Stimulated activated naive CD8-positive, alpha-beta T cell treated with anti-CD3 and anti-CD28 coated beads, Interleukin-15, Interleukin-2, amounts not matched to agents 100 ng/mL and 50 ng/mL, for 24 hours (primary cell): ENCODE results near the gene NUB1.

ENCODE experiments used
- H3K27ac Mint-ChIP-seq: one replicate; pipeline ENCODE4 v1.8.0; 2021; ENCODE audit warnings: mild to moderate bottlenecking, mixed read lengths
- H3K27me3 Mint-ChIP-seq: one replicate; pipeline ENCODE4 v1.8.0; 2021; ENCODE audit warnings: mixed read lengths
- H3K36me3 Mint-ChIP-seq: one replicate; pipeline ENCODE4 v1.8.0; 2021; ENCODE audit warnings: low read depth, mixed read lengths
- H3K4me1 Mint-ChIP-seq: one replicate; pipeline ENCODE4 v1.8.0; 2021; ENCODE audit warnings: low read depth, mixed read lengths
- H3K4me3 Mint-ChIP-seq: one replicate; pipeline ENCODE4 v1.8.0; 2021; ENCODE audit warnings: mild to moderate bottlenecking, mixed read lengths
- H3K9me3 Mint-ChIP-seq: one replicate; pipeline ENCODE4 v1.8.0; 2021; ENCODE audit warnings: mixed read lengths

The NUB1 gene

DNA sequence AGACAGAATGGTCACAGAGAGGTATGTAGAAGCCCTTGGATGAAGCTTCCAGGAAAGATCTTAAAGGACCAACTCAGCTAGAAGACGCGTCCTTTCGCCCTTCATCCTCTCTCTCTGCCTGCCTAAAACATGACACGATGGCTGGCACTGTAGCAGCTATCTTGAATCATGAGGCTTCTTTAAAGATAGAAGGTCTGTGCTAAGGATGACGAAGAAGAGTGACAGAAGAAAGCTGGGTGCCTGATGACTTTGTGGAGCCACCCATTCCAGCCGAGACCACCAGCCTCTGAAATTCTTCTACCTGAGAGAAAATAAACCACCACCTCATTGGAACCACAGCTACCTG, 42.7 kb downstream of the NUB1 start:
- no peak overlapping the region for H3K27ac Mint-ChIP-seq
- H3K4me1 Mint-ChIP-seq = peaks cover 11% of the 10 kb centered on the region
- no peaks in the 10 kb centered on the region for H3K36me3 Mint-ChIP-seq
- no peak overlapping the region for H3K4me3 Mint-ChIP-seq
- H3K27me3 Mint-ChIP-seq = peaks cover 19% of the 10 kb centered on the region
- H3K9me3 Mint-ChIP-seq = no peaks in the 10 kb centered on the region

DNA sequence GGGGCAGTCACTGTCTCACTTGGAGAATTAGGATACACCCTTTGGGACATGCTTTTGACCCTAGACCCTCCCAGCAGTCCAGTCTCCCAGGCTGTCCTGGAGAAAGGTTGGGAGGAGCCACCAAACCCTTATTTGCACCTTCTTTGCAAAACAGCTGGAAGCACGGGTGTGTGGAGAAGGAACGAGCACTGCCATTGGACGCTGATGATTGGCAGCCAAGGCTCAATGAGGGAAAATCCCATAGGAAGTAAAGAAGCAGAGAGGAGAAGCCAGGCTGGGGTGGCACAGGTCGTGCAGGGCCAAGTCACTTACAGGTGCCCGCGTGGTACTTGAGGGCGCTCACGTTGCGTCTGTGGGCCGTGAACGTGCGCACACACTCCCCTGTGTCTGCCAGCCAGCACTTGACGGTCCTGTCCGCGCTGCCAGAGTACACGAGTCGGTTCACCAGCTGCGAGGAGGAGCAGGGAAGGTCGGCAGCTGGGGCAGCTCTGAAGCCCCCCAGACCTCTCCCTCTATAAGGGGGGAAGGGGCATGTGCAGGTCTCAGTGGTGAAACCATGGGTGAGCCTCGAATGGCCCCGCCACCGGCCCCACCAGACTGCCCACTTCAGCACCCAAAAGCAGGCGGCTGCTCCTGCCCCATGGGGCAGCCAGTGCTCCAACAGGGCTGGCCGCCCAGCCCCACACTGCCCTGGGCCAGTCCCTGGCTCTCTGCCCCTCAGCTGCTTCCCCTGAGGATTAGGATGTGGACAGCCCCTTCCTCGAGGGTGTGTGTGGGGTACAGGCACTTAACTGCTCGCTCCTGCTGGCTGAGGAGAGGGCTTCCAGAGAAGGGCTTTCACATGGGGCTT, 43.4 kb downstream of the NUB1 start:
- Mint-ChIP-seq H3K27me3 (peaks cover 23% of the 10 kb centered on the region), H3K36me3 (no peaks in the 10 kb centered on the region), H3K9me3 (no peaks in the 10 kb centered on the region), H3K4me3 (no peak overlapping the region), H3K27ac (no peak overlapping the region), H3K4me1 (peaks cover 11% of the 10 kb centered on the region)

DNA sequence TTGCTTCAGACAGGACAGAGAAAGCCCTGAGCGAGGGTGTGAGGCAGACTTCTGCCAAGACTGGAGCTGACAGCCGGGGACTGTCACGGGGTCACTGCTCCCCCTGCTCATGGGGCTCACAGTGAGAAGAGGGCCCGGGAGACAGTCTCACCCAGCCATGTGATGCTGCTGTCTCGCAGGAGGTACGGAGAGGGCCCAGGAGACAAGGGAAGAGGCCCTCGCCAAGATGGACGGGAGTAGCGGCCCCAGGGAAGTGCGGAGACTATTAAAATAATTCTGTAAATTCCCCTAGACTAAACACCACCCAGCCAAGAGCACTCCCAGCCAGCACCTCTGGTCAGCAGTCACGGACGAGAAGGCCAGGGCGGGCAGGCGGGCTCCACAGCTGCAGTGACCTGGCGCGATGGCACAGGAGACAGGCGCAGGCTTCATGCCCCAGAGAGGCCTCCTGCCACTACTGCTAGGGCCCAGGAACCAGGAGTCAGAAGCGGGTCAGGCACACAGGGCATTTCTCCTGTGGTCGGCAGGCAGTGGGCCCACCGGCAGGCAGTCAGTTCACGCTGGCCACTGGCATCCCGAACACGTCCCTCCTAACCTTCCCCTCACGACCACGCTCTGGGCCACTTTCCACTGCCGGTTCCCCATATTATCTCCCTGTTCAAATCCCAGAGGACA, 44.2 kb downstream of the NUB1 start:
- H3K9me3 Mint-ChIP-seq = no peaks in the 10 kb centered on the region
- H3K36me3 Mint-ChIP-seq = no peaks in the 10 kb centered on the region
- H3K27ac Mint-ChIP-seq = no peak overlapping the region
- H3K4me1 Mint-ChIP-seq = peaks cover 10% of the 10 kb centered on the region
- no peak overlapping the region for H3K4me3 Mint-ChIP-seq
- peaks cover 23% of the 10 kb centered on the region for H3K27me3 Mint-ChIP-seq

DNA sequence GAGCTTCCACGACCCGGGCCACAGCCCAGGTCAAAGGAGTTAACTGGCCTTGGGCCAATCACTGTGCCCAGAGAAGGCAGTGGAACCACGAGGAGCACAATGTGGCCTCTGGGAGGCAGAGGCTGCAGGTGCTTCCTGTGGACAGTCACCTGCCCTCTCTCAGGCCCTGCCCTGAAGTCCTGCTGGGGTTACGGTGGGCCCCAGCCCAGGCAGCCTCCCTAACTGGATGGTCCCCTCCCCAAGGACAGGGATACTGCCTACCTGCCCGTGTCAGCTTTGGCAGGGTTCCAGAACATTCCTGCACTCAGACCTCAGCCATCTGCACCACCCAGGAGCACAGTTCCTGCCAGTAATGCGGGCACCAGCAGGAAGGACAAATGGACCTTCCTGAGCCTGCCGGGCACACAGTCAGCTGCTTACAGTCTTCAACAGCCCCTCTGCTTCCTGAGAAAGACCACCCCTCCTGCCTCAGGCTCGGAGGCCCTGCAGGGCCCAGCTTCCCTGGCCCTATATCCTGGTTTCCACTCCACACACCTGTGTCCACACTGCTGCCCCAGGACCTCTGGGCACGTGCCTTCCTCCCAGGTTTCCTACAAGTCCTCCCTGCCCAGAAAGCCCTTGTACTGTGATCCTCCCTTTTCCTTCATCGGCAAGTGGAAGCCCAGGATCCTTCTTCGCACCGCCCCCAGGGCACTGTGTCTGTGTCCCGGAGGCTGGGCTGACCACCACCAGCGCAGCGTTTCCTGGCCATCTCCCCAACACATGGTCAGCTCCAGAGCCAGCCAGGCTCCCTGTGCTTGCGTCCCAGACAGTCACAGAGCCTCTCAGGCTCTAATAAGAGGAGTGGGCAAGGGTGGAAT, 44.9 kb downstream of the NUB1 start:
- H3K4me3 Mint-ChIP-seq = no peak overlapping the region
- peaks cover 7% of the 10 kb centered on the region for H3K4me1 Mint-ChIP-seq
- H3K36me3 Mint-ChIP-seq = no peaks in the 10 kb centered on the region
- H3K9me3 Mint-ChIP-seq = no peaks in the 10 kb centered on the region
- H3K27ac Mint-ChIP-seq = no peak overlapping the region
- H3K27me3 Mint-ChIP-seq = peaks cover 23% of the 10 kb centered on the region

DNA sequence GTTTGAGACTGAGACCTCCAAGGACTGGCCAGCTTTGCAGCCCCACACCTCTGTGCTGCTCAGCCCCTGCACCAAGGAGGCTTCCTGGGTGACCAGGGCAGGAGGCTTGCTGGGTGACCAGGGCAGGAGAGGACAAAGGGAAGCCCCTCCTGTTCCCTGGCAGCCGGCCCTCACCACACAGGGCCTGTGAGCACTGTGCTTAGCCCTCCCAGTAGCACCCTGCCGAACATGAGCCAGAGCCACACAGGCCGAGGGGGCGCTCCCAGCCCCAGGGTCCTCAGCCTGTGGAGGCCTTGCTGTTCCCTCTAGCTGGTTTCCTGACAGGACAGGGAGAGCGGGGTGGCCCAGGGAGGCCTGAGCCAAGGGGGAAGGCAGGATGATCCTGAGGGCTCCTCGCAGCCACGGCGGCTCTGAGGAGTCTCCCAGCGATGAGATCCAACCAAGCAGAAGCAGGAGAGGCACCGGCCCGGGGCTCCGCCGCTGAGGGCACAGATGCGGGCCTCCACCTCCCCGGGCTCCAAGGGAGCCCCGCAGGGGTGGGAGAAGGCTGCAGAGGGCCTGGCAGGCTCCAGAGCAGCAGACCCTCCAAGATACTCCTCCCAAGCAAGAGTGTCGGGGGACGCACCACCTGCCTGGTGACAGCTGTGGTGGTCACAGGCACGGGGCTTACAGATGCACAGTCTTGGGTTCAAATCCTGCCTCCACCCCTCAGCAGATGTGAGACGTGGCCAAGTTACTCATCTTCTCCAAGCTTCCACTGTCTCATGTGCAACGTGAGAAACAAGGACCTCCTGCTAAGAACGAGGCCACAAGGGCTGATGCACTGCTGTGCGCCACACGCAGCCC, 45.8 kb downstream of the NUB1 start:
- peaks cover 20% of the 10 kb centered on the region for H3K27me3 Mint-ChIP-seq
- no peak overlapping the region for H3K4me3 Mint-ChIP-seq
- peaks cover 3% of the 10 kb centered on the region for H3K4me1 Mint-ChIP-seq
- no peaks in the 10 kb centered on the region for H3K9me3 Mint-ChIP-seq
- no peak overlapping the region for H3K27ac Mint-ChIP-seq
- no peaks in the 10 kb centered on the region for H3K36me3 Mint-ChIP-seq

DNA sequence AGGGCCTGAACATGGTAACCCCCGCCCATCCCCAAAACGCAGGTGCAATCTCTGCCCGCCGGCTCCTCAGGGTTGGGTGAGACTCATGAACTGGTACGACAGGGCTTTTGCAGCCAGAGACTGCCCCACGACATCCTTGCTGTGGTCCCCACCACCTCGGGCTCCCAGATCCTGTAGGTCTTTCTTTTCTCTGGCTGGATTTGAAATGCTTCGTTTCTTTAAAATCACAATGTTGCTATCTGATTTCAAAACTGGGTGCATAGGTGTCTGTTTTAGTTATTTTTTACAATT, 46.3 kb downstream of the NUB1 start:
- Mint-ChIP-seq H3K4me3 (no peak overlapping the region), H3K27ac (no peak overlapping the region), H3K27me3 (peaks cover 16% of the 10 kb centered on the region), H3K9me3 (no peaks in the 10 kb centered on the region), H3K4me1 (no peaks in the 10 kb centered on the region), H3K36me3 (no peaks in the 10 kb centered on the region)

DNA sequence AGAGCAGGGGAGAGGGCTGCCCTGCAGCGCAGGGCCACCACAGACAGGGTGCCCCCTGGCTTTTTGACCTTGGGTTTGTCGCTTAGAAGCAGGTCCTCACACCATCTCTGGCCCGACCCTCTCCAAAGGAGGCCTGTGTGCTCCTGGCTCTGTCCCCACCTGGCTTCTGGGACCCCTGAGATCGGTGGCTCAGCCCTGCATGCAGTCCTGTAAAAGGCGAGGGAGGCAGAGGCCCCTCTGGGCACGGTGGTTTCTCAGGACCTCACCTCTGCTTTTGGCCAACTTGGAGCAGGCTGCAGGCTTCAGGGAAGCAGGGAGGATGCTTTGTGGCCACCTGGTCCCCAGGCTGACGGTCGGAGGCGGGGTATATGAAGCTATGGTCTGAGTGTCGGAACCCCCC, 46.8 kb downstream of the NUB1 start:
- H3K27me3 Mint-ChIP-seq = peaks cover 16% of the 10 kb centered on the region
- H3K27ac Mint-ChIP-seq = no peak overlapping the region
- no peaks in the 10 kb centered on the region for H3K4me1 Mint-ChIP-seq
- no peaks in the 10 kb centered on the region for H3K9me3 Mint-ChIP-seq
- H3K36me3 Mint-ChIP-seq = no peaks in the 10 kb centered on the region
- H3K4me3 Mint-ChIP-seq = no peak overlapping the region

DNA sequence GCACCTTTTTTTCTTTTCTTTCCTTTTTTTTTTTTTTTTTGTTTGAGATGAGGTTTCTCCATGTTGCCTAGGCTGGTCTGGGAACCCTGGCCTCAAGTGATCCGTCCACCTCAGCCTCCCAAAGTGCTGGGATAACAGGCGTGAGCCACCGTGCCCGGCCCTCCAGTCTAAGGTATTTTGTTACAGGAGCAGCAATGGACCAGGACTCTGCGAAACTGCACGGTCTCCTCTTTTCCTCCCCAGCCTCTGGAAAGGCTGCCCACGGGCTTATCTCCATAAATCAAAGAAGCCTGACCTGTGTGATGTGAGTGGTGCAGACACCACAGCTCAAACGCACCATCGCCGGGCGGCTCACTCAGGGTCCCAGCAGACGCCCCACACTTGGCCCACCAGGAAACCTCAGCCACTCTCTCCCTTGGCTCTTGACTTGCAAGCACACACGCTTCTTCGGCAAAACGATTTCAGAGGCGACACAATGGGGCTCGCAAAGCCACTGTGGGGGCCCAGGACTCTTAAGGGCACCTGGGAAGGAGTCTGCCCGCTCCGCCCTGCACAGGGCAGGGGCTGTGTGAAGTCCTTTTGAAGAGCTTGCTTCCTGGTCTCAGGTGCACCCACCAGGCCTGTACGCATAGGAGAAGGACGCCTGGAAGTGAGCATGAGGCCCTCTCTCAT, 47.6 kb downstream of the NUB1 start:
- Mint-ChIP-seq H3K27ac (no peak overlapping the region), H3K36me3 (no peaks in the 10 kb centered on the region)

DNA sequence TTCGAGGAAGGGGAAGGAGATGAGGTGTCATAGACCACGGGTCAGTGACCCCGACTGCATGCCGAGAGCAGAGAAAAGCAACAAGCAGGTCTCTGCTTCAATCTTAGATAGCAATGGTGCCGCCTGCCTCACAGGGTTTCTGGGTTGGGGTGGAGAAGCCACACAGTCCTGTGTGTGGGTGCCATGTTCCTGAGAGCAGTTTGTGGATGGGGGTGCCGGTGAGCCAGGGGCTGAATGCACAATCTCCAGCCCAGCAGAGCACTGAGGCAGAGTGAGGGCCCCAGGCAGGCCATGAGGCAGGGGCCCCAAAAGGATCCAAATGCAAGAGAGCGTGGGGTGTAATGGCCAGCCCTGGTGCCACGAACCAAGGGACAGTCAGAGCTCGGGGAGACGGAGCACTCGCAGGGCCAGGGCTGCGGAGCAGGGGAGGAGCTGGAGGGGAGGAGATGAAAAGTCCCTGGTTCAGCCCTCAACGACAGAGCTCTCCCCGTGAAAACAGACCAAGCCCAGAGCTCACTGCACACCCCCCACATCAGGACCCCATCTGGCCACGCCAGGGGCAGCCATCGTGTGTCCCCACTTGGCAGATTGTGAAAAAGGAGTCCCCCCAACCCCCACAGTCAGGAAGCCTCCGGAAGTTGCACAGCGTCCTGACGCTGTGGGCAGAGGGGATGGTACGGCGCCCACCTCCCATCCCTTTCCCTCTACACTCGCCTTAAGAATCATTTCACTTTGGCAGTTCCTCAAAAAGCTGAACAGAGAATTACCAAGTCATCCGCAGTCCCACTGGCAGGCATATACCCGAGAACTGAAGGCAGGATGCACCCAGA, 48.4 kb downstream of the NUB1 start:
- Mint-ChIP-seq H3K27ac (no peak overlapping the region), H3K36me3 (no peaks in the 10 kb centered on the region), H3K9me3 (no peaks in the 10 kb centered on the region), H3K4me3 (no peak overlapping the region), H3K27me3 (peaks cover 4% of the 10 kb centered on the region), H3K4me1 (no peaks in the 10 kb centered on the region)

More for the DNA sequence above, 47.6 kb downstream of the NUB1 start:
- H3K9me3 Mint-ChIP-seq = no peaks in the 10 kb centered on the region
- no peak overlapping the region for H3K4me3 Mint-ChIP-seq
- H3K27me3 Mint-ChIP-seq = peaks cover 11% of the 10 kb centered on the region
- H3K4me1 Mint-ChIP-seq = no peaks in the 10 kb centered on the region

DNA sequence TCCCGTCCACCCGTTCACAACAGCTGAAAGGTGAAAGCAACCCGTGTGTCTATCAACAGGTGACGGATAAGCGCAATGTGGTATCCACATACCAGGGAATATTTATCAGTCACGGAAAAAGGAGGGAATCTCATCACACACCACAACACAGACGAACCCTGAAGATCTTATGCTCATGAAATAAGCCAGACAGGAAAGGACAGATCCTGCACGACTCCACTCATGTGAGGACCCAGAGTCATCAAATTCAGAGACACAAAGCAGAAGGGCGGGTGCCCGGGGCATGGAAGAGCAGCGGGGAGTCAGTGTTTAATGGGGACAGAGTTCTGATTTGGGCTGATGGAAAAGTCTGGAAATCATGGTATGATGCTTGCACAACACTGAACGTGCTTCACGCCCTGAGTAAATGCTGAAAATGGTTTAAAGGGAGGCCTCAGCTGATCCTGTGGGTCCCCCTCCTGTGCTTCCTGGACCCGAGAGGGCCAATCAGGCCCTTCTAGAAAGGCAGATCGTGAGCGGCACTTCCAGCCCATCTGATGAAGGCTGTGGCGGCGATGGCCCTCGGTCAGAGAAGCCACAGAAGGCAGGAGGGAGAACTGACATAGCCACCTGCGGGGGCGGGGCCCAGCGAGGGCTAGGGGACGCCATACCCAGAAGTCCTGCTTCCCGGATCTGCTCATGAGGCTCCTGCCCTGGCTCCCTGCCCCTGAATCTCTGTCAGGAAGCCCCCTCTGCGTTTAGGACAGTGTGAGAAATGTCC, 49.2 kb downstream of the NUB1 start:
- H3K4me1 Mint-ChIP-seq = no peaks in the 10 kb centered on the region
- no peaks in the 10 kb centered on the region for H3K36me3 Mint-ChIP-seq
- H3K27ac Mint-ChIP-seq = no peak overlapping the region
- peaks cover 4% of the 10 kb centered on the region for H3K27me3 Mint-ChIP-seq
- H3K9me3 Mint-ChIP-seq = no peaks in the 10 kb centered on the region
- H3K4me3 Mint-ChIP-seq = no peak overlapping the region

DNA sequence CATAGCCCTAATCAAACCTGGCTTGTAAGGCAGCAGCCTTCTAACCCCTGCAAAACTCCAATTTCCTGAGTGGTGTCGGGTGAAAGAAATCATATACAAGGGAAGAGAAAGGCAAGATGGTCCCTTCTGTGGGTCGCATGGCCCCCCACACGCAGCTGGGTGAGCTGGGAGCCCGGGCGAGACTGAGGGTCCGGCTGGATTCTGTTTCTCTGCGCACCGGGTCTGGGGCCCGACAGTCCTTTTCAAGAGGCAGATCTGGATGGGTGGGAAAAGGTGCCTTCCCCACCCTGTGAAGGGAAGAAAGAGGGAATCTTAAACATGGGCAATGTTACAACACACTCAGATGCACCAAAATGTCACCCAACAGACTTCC, 49.7 kb downstream of the NUB1 start:
- no peak overlapping the region for H3K4me3 Mint-ChIP-seq
- no peaks in the 10 kb centered on the region for H3K9me3 Mint-ChIP-seq
- peaks cover 4% of the 10 kb centered on the region for H3K27me3 Mint-ChIP-seq
- H3K27ac Mint-ChIP-seq = no peak overlapping the region
- H3K36me3 Mint-ChIP-seq = no peaks in the 10 kb centered on the region
- H3K4me1 Mint-ChIP-seq = no peaks in the 10 kb centered on the region

DNA sequence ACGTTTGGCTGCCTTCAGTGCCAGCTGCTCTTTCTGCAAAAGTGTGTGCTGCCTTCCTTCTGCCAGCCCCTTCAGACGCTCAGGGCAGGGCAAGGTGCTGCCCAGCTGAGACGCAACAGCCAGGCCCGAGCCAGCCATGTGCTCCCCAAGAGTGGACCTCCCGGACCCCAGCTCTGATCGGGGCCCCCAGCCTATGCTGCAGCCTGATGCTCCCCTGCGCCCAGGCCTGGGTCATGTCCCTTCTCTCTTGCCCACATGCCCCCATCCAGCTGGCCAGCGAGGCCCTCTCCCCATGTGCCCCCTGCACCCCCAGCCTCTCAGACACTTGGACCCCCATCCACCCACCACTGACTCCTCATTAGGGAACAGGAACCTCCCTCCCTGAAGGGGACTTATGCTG, 50.4 kb downstream of the NUB1 start:
- no peaks in the 10 kb centered on the region for H3K9me3 Mint-ChIP-seq
- no peaks in the 10 kb centered on the region for H3K36me3 Mint-ChIP-seq
- peaks cover 4% of the 10 kb centered on the region for H3K27me3 Mint-ChIP-seq
- H3K27ac Mint-ChIP-seq = no peak overlapping the region
- no peak overlapping the region for H3K4me3 Mint-ChIP-seq
- H3K4me1 Mint-ChIP-seq = no peaks in the 10 kb centered on the region

DNA sequence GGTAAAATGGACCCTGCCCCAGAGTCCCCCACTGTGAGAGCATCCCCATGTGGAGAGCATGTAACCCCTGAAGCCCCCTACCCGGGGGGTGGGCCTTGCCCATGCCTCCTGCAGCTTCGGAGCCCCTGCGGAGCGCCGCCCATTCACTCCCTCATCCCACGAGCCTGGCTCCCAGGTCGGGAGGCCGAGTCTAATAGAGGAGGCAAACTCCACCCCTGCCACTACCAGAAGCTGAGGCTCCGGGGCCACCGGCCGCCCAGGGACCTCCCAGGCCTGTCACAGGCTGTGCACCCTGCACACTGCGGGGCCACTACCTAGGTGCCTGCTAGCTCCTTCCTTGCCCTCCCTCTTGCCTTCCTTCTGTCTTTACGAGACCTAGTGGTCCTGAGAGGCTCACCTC, 50.8 kb downstream of the NUB1 start:
- Mint-ChIP-seq H3K27me3 (peaks cover 4% of the 10 kb centered on the region), H3K4me3 (no peak overlapping the region), H3K9me3 (no peaks in the 10 kb centered on the region), H3K27ac (no peak overlapping the region), H3K4me1 (no peaks in the 10 kb centered on the region), H3K36me3 (no peaks in the 10 kb centered on the region)
